HG03025 (cell line): ENCODE data around the gene NBPF14.
A peak's percentile ranks its signal among the peaks of the same experiment; 100 is the strongest.
"Not testable (repeated sequence)": the region's sequence is repeated elsewhere in the genome, so short reads cannot be mapped to it uniquely, and the experiment has no call there.

ENCODE experiments used
- ATAC-seq: cut with Tn5 transposase; IDR thresholded peaks from one replicate; pipeline ENCODE4 v1.9.1; 2021; ENCODE audit warnings: mild to moderate bottlenecking, moderate library complexity; ENCODE audit not compliant: unreplicated experiment, low FRiP score

Gene NBPF14, protein sequence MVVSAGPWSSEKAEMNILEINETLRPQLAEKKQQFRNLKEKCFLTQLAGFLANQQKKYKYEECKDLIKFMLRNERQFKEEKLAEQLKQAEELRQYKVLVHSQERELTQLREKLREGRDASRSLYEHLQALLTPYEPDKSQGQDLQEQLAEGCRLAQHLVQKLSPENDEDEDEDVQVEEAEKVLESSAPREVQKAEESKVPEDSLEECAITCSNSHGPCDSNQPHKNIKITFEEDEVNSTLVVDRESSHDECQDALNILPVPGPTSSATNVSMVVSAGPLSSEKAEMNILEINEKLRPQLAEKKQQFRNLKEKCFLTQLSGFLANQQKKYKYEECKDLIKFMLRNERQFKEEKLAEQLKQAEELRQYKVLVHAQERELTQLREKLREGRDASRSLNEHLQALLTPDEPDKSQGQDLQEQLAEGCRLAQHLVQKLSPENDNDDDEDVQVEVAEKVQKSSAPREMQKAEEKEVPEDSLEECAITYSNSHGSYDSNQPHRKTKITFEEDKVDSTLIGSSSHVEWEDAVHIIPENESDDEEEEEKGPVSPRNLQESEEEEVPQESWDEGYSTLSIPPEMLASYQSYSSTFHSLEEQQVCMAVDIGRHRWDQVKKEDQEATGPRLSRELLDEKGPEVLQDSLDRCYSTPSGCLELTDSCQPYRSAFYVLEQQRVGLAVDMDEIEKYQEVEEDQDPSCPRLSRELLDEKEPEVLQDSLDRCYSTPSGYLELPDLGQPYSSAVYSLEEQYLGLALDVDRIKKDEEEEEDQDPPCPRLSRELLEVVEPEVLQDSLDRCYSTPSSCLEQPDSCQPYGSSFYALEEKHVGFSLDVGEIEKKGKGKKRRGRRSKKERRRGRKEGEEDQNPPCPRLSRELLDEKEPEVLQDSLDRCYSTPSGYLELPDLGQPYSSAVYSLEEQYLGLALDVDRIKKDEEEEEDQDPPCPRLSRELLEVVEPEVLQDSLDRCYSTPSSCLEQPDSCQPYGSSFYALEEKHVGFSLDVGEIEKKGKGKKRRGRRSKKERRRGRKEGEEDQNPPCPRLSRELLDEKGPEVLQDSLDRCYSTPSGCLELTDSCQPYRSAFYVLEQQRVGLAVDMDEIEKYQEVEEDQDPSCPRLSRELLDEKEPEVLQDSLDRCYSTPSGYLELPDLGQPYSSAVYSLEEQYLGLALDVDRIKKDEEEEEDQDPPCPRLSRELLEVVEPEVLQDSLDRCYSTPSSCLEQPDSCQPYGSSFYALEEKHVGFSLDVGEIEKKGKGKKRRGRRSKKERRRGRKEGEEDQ (N-terminal part only)

DNA sequence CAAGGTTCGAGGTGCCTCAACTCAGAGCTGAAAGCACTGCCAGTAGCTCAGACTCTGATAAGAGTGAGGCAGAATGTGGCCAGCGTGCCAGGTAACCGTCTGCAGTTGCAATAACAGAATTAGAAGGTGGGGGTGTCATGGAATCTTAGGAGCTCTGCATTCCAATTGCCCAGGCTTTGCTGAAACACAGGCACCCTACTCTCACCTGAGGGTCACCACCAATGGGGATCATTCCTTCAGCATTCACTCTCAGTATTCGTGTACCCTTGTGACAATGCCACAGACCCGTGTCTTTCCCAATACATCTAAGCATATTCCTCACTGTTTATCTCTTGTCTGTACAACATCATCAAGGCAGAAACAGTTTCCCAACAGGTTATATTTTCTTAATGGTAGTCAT is at the start of gene NBPF14:
TSS of gene NBPF14 (minus strand) at position 101 of the 400 bp plus-strand sequence. CDS start 294 bp downstream, outside the sequence.
- ATAC-seq: not testable (repeated sequence)

DNA sequence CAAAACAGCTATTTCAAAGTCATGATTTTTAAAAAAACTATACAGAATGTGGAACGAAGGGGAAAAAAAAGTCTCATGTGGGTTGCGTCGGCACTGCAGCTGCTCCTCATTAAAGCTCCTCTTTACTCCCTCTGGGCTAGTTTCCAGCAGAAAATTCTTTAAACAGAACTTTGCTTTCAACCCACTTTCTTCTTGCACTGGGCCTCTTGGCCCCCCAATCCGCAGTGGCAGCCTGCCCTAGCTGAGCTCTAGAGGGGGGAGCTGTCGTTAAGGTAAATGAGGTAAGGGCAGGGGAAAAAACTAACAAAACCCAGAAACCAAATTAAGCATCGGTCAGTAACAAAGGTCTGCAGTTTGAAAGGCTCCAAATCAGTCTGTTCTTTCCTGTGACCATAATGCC is 29.6 kb upstream of the NBPF14 start:
- not testable (repeated sequence) for ATAC-seq

DNA sequence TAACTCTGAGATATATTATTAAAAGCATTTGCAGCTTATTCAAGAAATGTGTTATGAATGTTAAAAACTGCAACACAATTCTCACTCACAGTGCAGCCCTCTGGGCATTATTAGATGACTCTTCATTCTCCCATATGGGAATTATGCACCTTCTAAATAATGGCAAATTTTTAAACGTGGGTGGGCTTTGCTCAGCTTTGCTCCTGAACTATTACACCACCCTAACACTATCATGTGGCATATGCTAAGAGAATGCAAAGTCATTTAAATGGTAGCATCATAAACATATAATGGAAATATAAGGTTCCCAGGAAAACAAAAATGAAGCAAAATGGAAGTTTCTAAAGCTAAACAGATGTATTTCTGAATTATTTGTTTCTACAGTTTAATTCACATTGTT is 22.4 kb upstream of the NBPF14 start:
- ATAC-seq: not testable (repeated sequence)

DNA sequence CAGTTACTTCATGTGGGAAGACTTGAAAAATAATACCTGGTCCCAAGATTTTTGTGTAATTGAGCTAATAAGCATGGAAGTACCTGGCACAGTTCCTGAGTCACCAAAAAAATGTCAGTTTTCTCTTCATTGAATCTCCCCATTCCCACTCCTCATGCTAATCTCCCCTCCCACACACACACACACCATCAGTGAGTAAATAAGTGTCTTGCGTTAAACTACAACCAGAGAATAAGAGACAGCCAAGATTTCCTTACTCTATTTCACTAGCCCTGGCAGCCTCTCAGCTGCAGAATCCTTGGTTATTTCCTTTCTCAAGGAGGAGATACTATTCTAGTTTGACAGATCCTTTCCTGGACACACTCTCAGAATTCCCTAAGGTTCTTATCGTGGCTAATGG is 9.5 kb upstream of the NBPF14 start:
- ATAC-seq: not testable (repeated sequence)

DNA sequence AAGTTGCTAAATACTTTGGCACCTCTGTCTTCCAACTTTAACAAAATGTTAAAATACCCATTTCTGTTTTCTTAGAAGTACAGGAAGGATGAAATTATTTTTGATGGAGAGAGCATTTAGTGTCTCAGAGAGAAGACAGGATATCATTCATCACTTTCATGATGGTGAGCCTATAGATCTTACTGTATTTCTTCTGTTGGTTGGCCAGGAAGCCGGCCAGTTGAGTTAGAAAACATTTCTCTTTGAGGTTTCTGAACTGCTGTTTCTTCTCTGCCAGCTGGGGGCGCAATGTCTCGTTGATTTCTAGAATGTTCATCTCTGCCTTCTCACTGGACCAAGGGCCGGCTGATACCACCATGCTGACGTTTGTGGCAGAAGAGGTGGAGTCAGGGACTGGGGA is 451 bp downstream of the NBPF14 start:
- not testable (repeated sequence) for ATAC-seq

DNA sequence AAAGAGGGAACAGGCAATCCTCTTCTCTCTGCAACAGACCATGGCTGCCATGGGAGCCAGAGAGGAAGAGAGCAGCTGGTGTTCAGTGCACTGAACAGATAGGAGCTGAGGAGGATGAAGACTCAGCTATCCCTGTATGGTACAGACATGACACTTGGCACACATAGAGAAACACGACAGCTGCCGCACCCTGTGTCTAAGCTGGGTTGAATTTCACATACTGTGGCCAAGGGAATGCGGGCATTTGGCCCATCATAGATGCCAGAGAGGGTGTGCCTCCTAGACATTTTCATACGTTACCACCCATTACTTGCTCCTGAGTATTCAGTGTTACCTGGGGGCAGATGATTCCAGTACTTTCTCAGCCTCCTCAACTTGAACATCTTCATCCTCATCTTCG is 4.7 kb downstream of the NBPF14 start:
- ATAC-seq: not testable (repeated sequence)

DNA sequence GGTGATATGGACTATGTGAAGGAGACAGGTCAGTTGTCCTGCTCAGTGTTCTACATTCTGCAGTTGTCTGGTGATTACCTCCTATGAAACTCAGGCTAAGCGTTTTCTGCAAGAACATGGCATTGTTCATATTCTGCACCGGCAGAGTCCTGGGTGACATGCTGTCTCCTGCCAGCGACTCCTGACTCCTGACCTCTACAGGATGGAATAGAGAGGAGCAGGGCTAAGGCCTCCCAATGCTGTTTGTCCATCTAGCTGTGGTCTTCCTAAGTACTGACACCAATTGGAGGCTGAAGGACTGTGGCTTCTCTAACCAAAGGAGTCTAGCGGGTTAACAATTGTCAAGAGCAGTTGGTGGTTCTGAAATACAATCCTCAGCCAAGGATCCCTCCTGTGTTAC is 63.7 kb downstream of the NBPF14 start:
- not testable (repeated sequence) for ATAC-seq

DNA sequence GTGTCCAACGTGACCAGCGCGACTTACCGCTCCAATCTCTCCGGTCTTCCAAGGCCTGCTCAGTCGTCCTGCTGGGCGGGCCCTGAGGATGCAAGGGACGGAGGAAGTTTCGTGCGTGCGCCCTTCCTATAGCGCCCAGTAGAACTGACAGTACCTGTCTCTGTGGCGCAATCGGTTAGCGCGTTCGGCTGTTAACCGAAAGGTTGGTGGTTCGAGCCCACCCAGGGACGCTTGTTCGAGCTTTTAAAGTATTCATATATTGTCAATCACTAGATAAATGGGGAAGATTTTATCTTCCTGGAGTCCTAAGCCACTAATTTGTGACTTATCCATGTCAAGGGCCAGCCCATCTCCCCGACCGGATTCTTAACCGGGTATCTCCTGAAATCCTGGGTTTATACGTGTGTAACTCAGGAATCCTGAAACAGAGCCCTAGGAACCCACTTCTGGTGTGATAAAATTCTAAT is 66.7 kb downstream of the NBPF14 start:
- ATAC-seq: not testable (repeated sequence)

DNA sequence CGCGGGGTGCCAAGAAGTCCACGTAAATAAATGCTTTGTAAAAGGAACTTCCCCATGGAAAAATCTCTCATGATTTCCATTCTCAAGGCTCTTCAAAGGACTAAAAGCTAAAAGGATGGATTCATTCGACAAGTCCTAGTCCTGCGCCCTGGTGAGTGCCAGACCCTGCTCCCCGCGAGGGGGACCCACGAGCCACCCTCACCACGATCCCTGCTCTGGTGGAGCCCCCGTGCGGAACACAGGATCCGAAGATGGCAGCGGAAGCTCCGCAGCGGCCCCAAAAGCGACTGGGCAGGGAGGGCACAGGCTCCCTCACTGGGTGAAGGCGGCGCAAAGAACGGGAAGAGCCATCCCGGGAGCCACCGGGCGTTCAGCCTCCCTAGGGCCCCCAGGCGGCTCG is 67.2 kb downstream of the NBPF14 start:
- ATAC-seq: not testable (repeated sequence)

DNA sequence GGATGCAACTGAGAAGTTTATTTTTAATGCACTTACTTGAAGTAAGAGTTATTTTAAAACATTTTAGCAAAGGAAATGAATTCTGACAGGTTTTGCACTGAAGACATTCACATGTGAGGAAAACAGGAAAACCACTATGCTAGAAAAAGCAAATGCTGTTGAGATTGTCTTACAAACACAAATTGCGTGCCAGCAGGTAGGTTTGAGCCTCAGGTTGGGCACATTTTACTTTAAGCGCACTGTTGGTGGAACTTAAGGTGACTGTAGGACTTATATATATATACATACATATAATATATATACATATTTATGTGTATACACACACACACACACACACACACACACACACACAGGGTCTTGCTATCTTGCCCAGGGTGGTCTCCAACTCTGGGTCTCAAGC is 69.2 kb downstream of the NBPF14 start:
- not testable (repeated sequence) for ATAC-seq

DNA sequence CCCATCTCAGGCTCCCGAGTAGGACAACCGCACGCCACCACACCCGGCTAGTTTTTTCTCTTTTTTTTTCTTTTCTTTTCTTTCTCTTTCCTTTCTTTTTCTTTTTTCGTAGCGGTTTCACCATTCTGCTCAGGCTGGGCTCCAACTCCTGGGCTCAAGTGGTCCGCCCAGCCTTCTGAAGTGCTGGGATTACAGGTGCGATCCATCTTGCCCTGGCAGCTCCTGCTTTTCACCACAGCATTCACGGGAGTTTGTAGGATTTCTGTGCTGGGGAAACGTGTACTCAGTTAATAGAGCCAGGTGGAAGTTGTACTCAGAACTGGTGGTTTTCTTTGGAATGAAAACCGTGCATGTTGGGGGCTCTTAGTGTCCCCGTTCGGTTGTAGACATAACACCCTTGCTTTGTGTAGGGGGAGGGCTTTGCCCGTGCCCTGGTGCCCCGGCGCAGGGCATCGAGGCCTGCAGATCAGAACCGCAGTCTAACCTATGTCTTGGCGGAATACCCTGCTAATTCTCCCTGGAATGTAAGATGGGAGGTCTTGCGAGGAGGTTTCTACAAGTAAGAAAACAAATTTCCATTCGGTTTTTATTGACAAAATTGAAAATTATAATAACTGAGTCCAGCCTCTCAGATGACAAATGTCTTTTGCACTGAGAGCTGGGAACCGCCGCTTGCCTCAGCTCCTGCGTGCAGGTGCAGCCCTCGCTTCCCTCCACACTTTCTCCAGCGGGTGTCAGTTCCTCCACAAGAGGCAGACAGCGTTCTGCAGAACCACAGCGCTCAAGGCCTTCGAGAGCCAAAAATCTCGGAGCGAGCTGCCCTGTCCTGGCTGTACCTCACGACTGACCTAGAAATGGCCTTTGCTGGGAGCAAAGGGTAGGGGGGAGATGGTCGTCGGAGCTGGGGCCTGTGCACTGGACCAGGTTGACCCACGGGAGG is 72.3 kb downstream of the NBPF14 start:
- ATAC-seq: peak; percentile 8

DNA sequence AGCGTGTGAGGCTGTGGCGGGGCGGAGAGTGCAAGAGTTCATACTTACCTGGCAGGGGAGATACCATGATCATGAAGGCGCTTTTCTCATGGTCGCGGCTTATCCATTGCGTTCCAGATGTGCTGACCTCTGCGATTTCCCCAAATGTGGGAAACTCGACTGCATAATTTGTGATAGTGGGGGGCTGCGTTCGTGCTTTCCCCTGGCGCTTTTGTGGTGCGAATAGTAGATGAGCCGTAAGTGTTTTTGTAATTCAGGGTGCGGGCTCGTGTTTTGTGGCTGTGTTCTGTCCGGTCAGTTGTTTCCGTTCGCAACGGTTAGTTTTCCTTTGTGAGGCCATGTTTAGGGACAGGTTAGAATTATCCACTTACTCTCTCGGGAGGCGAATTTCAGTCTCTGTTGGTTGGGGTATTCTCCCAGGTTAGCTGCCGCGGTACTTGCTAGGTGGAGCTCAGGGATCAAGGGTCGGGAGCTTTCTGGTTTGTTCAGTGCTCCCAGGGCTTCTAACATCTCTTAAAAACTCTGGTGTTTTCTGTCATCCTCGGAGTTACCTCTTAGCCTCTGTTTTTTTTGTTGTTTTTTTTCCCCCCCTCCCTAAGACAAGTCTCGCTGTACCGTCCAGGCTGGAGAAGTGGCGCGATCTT is 73.1 kb downstream of the NBPF14 start:
- ATAC-seq: peak; percentile 58

DNA sequence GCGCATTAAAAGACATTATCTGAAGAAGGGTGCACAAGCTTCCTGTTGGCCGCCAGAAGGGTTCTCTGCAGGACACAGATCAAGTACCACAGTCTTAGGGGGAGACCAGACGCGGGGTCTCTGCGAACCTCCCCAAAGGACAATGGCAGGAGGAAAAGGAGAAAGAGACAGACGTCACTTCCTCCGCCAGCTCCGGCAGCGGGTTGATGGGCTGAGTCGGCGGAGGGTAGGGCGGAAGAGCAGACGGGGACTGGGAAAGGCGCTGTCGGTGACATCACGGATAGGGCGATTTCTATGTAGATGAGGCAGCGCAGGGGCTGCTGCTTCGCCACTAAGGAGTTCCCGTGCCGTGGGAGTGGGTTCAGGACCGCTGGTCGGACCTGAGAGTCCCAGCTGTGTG is 73.7 kb downstream of the NBPF14 start:
- peak; percentile 48 for ATAC-seq

DNA sequence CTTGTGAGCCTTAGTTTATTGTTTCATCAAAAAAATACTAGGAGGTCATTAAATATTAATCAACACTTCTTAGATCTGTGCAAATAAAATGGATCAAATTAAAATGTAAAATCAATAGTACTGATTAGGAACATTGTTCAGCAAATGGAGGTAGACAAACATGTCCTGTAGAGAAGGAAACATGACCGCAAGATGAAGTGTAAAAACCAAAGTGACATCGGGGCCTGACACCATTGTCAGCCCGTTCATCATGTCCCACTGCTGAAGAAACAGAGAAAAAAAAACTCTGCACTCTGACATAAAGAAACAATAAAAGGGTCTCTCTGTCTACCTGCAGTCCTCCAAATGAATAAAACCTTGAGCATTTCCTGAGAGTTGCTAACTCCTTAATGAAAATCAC is 81.5 kb downstream of the NBPF14 start:
- not testable (repeated sequence) for ATAC-seq

DNA sequence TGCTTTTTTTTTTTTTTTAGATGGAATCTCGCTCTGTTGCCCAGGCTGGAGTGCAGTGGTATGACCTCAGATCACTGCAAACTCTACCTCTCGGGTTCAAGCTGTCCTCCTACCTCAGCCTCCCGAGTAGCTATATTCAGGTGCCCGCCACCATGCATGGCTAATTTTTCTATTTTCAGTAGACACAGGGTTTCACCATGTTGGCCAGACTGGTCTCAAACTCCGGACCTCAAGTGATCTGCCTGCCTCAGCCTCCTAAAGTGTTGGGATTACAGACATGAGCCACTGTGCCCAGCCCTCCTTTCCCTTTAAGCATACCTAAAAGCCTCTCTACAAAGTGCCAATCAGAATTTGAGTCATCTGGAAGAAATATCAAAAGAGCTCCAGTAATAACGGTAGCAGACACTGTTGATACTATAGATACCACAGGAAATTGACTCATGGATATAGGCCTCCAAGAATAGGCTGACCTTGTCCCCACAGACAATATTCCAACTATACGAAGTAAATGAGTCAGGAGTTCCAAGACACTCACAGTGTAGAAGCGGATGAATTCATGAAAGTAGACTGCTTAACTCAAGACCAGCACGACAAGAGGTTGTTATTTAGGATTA is 83.1 kb downstream of the NBPF14 start:
- ATAC-seq: not testable (repeated sequence)

DNA sequence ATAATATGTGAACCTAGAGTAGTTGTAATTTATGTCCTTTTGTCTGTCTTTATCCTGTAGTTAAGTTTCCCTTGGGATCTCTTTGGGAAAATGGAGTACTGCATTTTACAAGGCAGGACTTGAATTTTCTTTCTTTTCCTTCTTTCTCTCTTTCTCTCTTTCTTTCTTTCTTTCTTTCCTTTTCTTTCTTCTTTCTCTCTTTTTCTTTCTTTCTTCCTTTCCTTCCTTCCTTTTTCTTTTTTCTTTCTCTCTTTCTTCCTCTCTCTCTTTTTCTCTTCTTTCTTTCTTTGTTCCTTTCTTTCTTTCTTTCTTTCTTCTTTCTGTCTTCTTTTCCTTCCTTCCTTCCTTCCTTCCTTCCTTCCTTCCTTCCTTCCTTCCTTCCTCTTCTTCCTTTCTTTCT is 101.9 kb downstream of the NBPF14 start:
- ATAC-seq: not testable (repeated sequence)

DNA sequence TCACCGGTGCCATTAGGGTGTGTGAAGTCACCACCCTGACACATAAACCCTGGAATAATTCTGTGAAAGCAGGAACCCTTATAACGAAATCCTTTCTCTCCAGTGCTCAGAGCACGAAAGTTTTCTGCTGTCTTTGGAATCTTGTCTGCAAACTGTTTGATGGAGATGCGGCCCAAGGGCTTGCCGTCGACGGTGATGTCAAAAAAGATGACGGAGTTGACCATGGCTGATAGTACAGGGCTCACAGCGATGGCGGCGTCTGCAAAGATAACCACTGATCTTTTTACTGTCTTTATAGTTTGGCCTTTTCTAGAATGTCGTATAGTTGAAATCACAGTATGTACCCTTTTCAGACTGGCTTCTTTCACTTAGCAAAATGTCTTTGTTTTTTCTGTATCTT is 112.8 kb downstream of the NBPF14 start, which contains the start of gene PPIAL4G:
TSS of gene PPIAL4G (minus strand) at position 274 of the 400 bp plus-strand sequence. CDS start at position 224, 50 bp downstream.
- ATAC-seq: not testable (repeated sequence)
